RPMI7951 (cell line): ENCODE measurements around the gene RFESD. TPM values are rescaled to one million over a fixed set of nuclear protein-coding genes. Genes with fewer than 3 reads are reported as not detected.
A peak's percentile ranks its signal among the peaks of the same experiment; 100 is the strongest.
"Not testable (repeated sequence)": the region's sequence is repeated elsewhere in the genome, so short reads cannot be mapped to it uniquely, and the experiment has no call there.

ENCODE experiments used
- DNase-seq: peaks from one replicate; pipeline ENCODE4 v3.0.0-alpha.2; 2012; ENCODE audit warnings: low read depth
- total RNA-seq: library from RNA; depleted of rRNA; stranded (reverse); fragments of >200 nt; shearing (Covaris generic); gene quantifications from 2 replicates; pipeline ENCODE4 v1.2.3, GENCODE V29; 2014

RFESD gene
- total RNA-seq, 1 experiment from 2014 or later = 2.4 TPM

- DNase-seq = no peak
These were observed 17.6 kb upstream of the RFESD start for GRCh38 chr5:95628933-95629332.

- DNase-seq = no peak
These were observed 16.1 kb upstream of the RFESD start for GRCh38 chr5:95630394-95630917.

- peak; percentile 77 for DNase-seq
These were observed 15.2 kb upstream of the RFESD start for GRCh38 chr5:95631255-95631958.

- DNase-seq = peak; percentile 61
These were observed 14.4 kb upstream of the RFESD start for GRCh38 chr5:95631991-95632675.

GRCh38 chr5:95632942-95633341 is 13.6 kb upstream of the RFESD start:
- DNase-seq = not testable (repeated sequence)

- DNase-seq = no peak
These were observed 12.9 kb upstream of the RFESD start for GRCh38 chr5:95633671-95634070.

- DNase-seq = no peak
These were observed 12.5 kb upstream of the RFESD start for GRCh38 chr5:95634081-95634480.

- no peak for DNase-seq
These were observed 7.9 kb upstream of the RFESD start for GRCh38 chr5:95638632-95639031.

GRCh38 chr5:95641741-95642220 is 4.8 kb upstream of the RFESD start:
- DNase-seq = no peak

- no peak for DNase-seq
These were observed 3.4 kb upstream of the RFESD start for GRCh38 chr5:95643152-95643551.

GRCh38 chr5:95644351-95645042 is 2.1 kb upstream of the RFESD start:
- DNase-seq = peak; percentile 52

- DNase-seq = not testable (repeated sequence)
These were observed 380 bp upstream of the RFESD start for GRCh38 chr5:95646226-95646568.

- DNase-seq = peak; percentile 33
These were observed 1.6 kb downstream of the RFESD start for GRCh38 chr5:95647886-95648860.

- DNase-seq = no peak
These were observed 2.7 kb downstream of the RFESD start for GRCh38 chr5:95649274-95649673.

GRCh38 chr5:95649842-95650620 is 3.5 kb downstream of the RFESD start:
- DNase-seq = no peak

- no peak for DNase-seq
These were observed 6.3 kb downstream of the RFESD start for GRCh38 chr5:95652849-95653248.

GRCh38 chr5:95654196-95654595 is 7.6 kb downstream of the RFESD start:
- no peak for DNase-seq

- DNase-seq = no peak
These were observed 9.0 kb downstream of the RFESD start for GRCh38 chr5:95655575-95655974.

- DNase-seq = no peak
These were observed 13.5 kb downstream of the RFESD start for GRCh38 chr5:95660060-95660459.

GRCh38 chr5:95662946-95663345 is 16.4 kb downstream of the RFESD start:
- no peak for DNase-seq
